HFFc6 (cell line): ENCODE measurements around the gene STAMBPL1. TPM values are rescaled to one million over a fixed set of nuclear protein-coding genes. Genes with fewer than 3 reads are reported as not detected.
"Not testable (repeated sequence)": the region's sequence is repeated elsewhere in the genome, so short reads cannot be mapped to it uniquely, and the experiment has no call there.

ENCODE experiments used
- DNase-seq: peaks from one replicate; pipeline ENCODE4 v3.0.0-alpha.2; 2018
- H3K27ac Mint-ChIP-seq: 2 replicates; pipeline ENCODE4 v1.8.0; 2020; ENCODE audit warnings: mild to moderate bottlenecking, mixed read lengths
- H3K27me3 Mint-ChIP-seq: 2 replicates; pipeline ENCODE4 v1.8.0; 2021; ENCODE audit warnings: mild to moderate bottlenecking, moderate library complexity, mixed read lengths; ENCODE audit not compliant: insufficient read depth
- H3K36me3 Mint-ChIP-seq: 2 replicates; pipeline ENCODE4 v1.8.0; 2021; ENCODE audit warnings: low read depth, mixed read lengths
- H3K4me1 Mint-ChIP-seq: 2 replicates; pipeline ENCODE4 v1.8.0; 2020; ENCODE audit warnings: low read depth, mixed read lengths
- H3K4me3 Mint-ChIP-seq: 2 replicates; pipeline ENCODE4 v1.8.0; 2020; ENCODE audit warnings: mild to moderate bottlenecking, moderate library complexity, mixed read lengths
- H3K9me3 Mint-ChIP-seq: 2 replicates; pipeline ENCODE4 v1.8.0; 2020; ENCODE audit warnings: mild to moderate bottlenecking, mixed read lengths
- total RNA-seq, 6 experiments: library from RNA; stranded (reverse); fragmentation: NEBNext Ultra II Directional; extraction: Animal tissue kit (Norgen Biotek cat#: 25700); gene quantifications; 2 replicates in 1 of 6; 3 replicates in 5 of 6; pipeline ENCODE4 v1.2.3, GENCODE V29; 2021
- TF ChIP-seq, protein P1 (sequence below): fragments of 200-600 bp; sonication (generic); IDR thresholded peaks from 2 replicates; pipeline ENCODE4 v1.5.0; 2021; ENCODE audit warnings: antibody characterized with exemption, mild to moderate bottlenecking

The STAMBPL1 gene
- total RNA-seq, 6 experiments from 2014 or later = 28.8 to 44.9 (median 40.6) TPM

GRCh38 chr10:88833723-88834122 lies 46.3 kb upstream of the STAMBPL1 start:
- no peaks in the 10 kb centered on the region for H3K9me3 Mint-ChIP-seq
- no peak overlapping the region for H3K4me3 Mint-ChIP-seq
- H3K27ac Mint-ChIP-seq = no peak overlapping the region
- H3K4me1 Mint-ChIP-seq = no peaks in the 10 kb centered on the region
- DNase-seq = no peak
- H3K36me3 Mint-ChIP-seq = no peaks in the 10 kb centered on the region
- peaks cover 6% of the 10 kb centered on the region; the same call in 1 of the 2 replicates for H3K27me3 Mint-ChIP-seq
- TF ChIP-seq, protein P1, sequence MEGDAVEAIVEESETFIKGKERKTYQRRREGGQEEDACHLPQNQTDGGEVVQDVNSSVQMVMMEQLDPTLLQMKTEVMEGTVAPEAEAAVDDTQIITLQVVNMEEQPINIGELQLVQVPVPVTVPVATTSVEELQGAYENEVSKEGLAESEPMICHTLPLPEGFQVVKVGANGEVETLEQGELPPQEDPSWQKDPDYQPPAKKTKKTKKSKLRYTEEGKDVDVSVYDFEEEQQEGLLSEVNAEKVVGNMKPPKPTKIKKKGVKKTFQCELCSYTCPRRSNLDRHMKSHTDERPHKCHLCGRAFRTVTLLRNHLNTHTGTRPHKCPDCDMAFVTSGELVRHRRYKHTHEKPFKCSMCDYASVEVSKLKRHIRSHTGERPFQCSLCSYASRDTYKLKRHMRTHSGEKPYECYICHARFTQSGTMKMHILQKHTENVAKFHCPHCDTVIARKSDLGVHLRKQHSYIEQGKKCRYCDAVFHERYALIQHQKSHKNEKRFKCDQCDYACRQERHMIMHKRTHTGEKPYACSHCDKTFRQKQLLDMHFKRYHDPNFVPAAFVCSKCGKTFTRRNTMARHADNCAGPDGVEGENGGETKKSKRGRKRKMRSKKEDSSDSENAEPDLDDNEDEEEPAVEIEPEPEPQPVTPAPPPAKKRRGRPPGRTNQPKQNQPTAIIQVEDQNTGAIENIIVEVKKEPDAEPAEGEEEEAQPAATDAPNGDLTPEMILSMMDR = no peak

- Mint-ChIP-seq H3K9me3 (no peaks in the 10 kb centered on the region), H3K4me1 (no peaks in the 10 kb centered on the region; the same call in 1 of the 2 replicates), H3K36me3 (no peaks in the 10 kb centered on the region), H3K27me3 (peaks cover 6% of the 10 kb centered on the region; the same call in 1 of the 2 replicates), H3K27ac (no peak overlapping the region), H3K4me3 (no peak overlapping the region)
- peak; percentile 77 for DNase-seq
- TF ChIP-seq, protein P1 = peak; percentile 98
These were observed 44.7 kb upstream of the STAMBPL1 start for GRCh38 chr10:88835096-88835909.

GRCh38 chr10:88835910-88836221 lies 44.2 kb upstream of the STAMBPL1 start:
- H3K4me3 Mint-ChIP-seq = no peak overlapping the region
- H3K36me3 Mint-ChIP-seq = no peaks in the 10 kb centered on the region
- no peak for DNase-seq
- TF ChIP-seq, protein P1 = peak; percentile 25
- H3K27me3 Mint-ChIP-seq = peaks cover 6% of the 10 kb centered on the region; the same call in 1 of the 2 replicates
- H3K9me3 Mint-ChIP-seq = no peaks in the 10 kb centered on the region
- H3K4me1 Mint-ChIP-seq = no peaks in the 10 kb centered on the region; the same call in 1 of the 2 replicates
- no peak overlapping the region for H3K27ac Mint-ChIP-seq

GRCh38 chr10:88837632-88838031 lies 42.4 kb upstream of the STAMBPL1 start:
- not testable (repeated sequence) for H3K4me1 Mint-ChIP-seq, H3K4me3 Mint-ChIP-seq, H3K27ac Mint-ChIP-seq, H3K27me3 Mint-ChIP-seq, DNase-seq, H3K36me3 Mint-ChIP-seq, H3K9me3 Mint-ChIP-seq

- no peak for DNase-seq
- TF ChIP-seq, protein P1 = no peak
- H3K4me1 Mint-ChIP-seq = no peaks in the 10 kb centered on the region; the same call in 1 of the 2 replicates
- H3K36me3 Mint-ChIP-seq = no peaks in the 10 kb centered on the region
- no peaks in the 10 kb centered on the region for H3K9me3 Mint-ChIP-seq
- H3K4me3 Mint-ChIP-seq = no peak overlapping the region
- H3K27ac Mint-ChIP-seq = no peak overlapping the region
- no peaks in the 10 kb centered on the region; the same call in 1 of the 2 replicates for H3K27me3 Mint-ChIP-seq
These were observed 41.2 kb upstream of the STAMBPL1 start for GRCh38 chr10:88838766-88839350.

- no peaks in the 10 kb centered on the region; the same call in 1 of the 2 replicates for H3K4me1 Mint-ChIP-seq
- H3K27ac Mint-ChIP-seq = no peak overlapping the region
- H3K36me3 Mint-ChIP-seq = no peaks in the 10 kb centered on the region
- peaks cover 2% of the 10 kb centered on the region; the same call in 1 of the 2 replicates for H3K27me3 Mint-ChIP-seq
- H3K4me3 Mint-ChIP-seq = no peak overlapping the region
- no peak for DNase-seq
- no peaks in the 10 kb centered on the region for H3K9me3 Mint-ChIP-seq
- TF ChIP-seq, protein P1 = no peak
These were observed 39.9 kb upstream of the STAMBPL1 start for GRCh38 chr10:88840104-88840503.
